IMR-90 (cell line): ENCODE results near the gene MDP1. TPM values are rescaled to one million over a fixed set of nuclear protein-coding genes. Genes with fewer than 3 reads are reported as not detected.

Experiments
- ATAC-seq: fragments of 200-7000 bp; cut with Tn5 transposase; 2 replicates; pipeline ENCODE4 v1.9.1; 2020; ENCODE audit warnings: low read depth, mild to moderate bottlenecking, moderate library complexity
- BruUV-seq: library from RNA; stranded (reverse); fragments of 400-500 nt; replicated peaks from 2 replicates; lab custom pipeline; 2021; lab: Mats Ljungman, UMichigan
- CTCF ChIA-PET: fragments of 300-600 bp; formaldehyde crosslinking; extraction: SDS; loops from one replicate; lab custom pipeline; 2021; ENCODE audit warnings: antibody characterized with exemption; lab: Yijun Ruan, JAX
- POLR2A ChIA-PET: fragments of 300-600 bp; sonication (Branson Sonifier 250); formaldehyde crosslinking; loops from one replicate; lab custom pipeline; 2022; ENCODE audit warnings: antibody characterized with exemption; ENCODE audit not compliant: unreplicated experiment; lab: Charles Lee
- DNase-seq: peaks from one replicate; pipeline ENCODE4 v3.0.0; 2013
- H2AFZ ChIP-seq: replicated peaks from 2 replicates; pipeline ENCODE3; 2013; ENCODE audit warnings: low read length, mild to moderate bottlenecking; ENCODE audit not compliant: poor library complexity
- H2AK5ac ChIP-seq: 2 replicates; pipeline ENCODE4 v1.6.1; 2013; ENCODE audit warnings: low read depth, low read length, inconsistent platforms
- H2AK9ac ChIP-seq: replicated peaks from 2 replicates; pipeline ENCODE3; 2013; ENCODE audit warnings: mild to moderate bottlenecking, low read depth, low read length, moderate library complexity; ENCODE audit not compliant: poor library complexity
- H2BK120ac ChIP-seq: 2 replicates; pipeline ENCODE4 v1.6.1; 2013; ENCODE audit warnings: low read depth, low read length, inconsistent platforms
- H2BK15ac ChIP-seq: 3 replicates; pipeline ENCODE4 v1.6.1; 2013; ENCODE audit warnings: low read depth, low read length, inconsistent platforms
- H2BK20ac ChIP-seq: 2 replicates; pipeline ENCODE4 v1.6.1; 2013; ENCODE audit warnings: low read depth, mild to moderate bottlenecking, inconsistent platforms, low read length, moderate library complexity
- H2BK5ac ChIP-seq: 2 replicates; pipeline ENCODE4 v1.6.1; 2013; ENCODE audit warnings: mild to moderate bottlenecking, low read depth, low read length, inconsistent platforms; ENCODE audit not compliant: poor library complexity, severe bottlenecking
- H3K14ac ChIP-seq: replicated peaks from 2 replicates; pipeline ENCODE4 v1.6.1; 2013; ENCODE audit warnings: low read depth, low read length, inconsistent platforms
- H3K18ac ChIP-seq: 2 replicates; pipeline ENCODE4 v1.6.1; 2013; ENCODE audit warnings: low read depth, low read length, control low read depth
- H3K23ac ChIP-seq: 2 replicates; pipeline ENCODE4 v1.6.1; 2013; ENCODE audit warnings: low read depth, low read length, inconsistent platforms
- H3K27ac ChIP-seq: 2 replicates; pipeline ENCODE4 v1.5.1; 2013; ENCODE audit warnings: mild to moderate bottlenecking, control low read depth, low read length; ENCODE audit not compliant: insufficient read depth
- H3K27me3 ChIP-seq: 2 replicates; pipeline ENCODE4 v1.6.1; 2013; ENCODE audit warnings: low read length; ENCODE audit not compliant: control insufficient read depth, insufficient read depth
- H3K36me3 ChIP-seq: 2 replicates; pipeline ENCODE4 v1.6.1; 2013; ENCODE audit warnings: low read length, mixed read lengths; ENCODE audit not compliant: control insufficient read depth, insufficient read depth
- H3K4ac ChIP-seq: 2 replicates; pipeline ENCODE4 v1.6.1; 2013; ENCODE audit warnings: low read depth, low read length, inconsistent platforms
- H3K4me1 ChIP-seq: 2 replicates; pipeline ENCODE4 v1.6.1; 2013; ENCODE audit warnings: low read length, mixed read lengths; ENCODE audit not compliant: control insufficient read depth, insufficient read depth
- H3K4me2 ChIP-seq: 2 replicates; pipeline ENCODE4 v1.6.1; 2013; ENCODE audit warnings: low read depth, mild to moderate bottlenecking, control low read depth, low read length, moderate library complexity
- H3K4me3 ChIP-seq: 2 replicates; pipeline ENCODE4 v1.5.1; 2013; ENCODE audit warnings: low read depth, mild to moderate bottlenecking, control low read depth, low read length, moderate library complexity; ENCODE audit not compliant: insufficient read depth
- H3K56ac ChIP-seq: 2 replicates; pipeline ENCODE4 v1.6.1; 2013; ENCODE audit warnings: low read length, inconsistent platforms; ENCODE audit not compliant: insufficient read depth; ENCODE audit errors: extremely low read depth
- H3K79me1 ChIP-seq, 2 experiments: 2 replicates each; pipeline ENCODE4 v1.6.1; 2013; ENCODE audit warnings: low read length in 2 of 2, inconsistent platforms in 1 of 2, low read depth in 1 of 2
- H3K9ac ChIP-seq: 2 replicates; pipeline ENCODE4 v1.6.1; 2013; ENCODE audit warnings: low read depth, low read length, control low read depth
- H3K9me1 ChIP-seq: 2 replicates; pipeline ENCODE4 v1.6.1; 2013; ENCODE audit warnings: low read length, inconsistent platforms; ENCODE audit not compliant: insufficient read depth
- H3K9me3 ChIP-seq: 2 replicates; pipeline ENCODE4 v1.6.1; 2013; ENCODE audit warnings: low read length; ENCODE audit not compliant: control insufficient read depth, insufficient read depth
- H4K20me1 ChIP-seq: 2 replicates; pipeline ENCODE4 v1.6.1; 2013; ENCODE audit warnings: low read length, inconsistent platforms; ENCODE audit not compliant: insufficient read depth
- H4K5ac ChIP-seq: 2 replicates; pipeline ENCODE4 v1.6.1; 2013; ENCODE audit warnings: mild to moderate bottlenecking, low read depth, low read length, control low read depth
- H4K8ac ChIP-seq, 2 experiments: 2 replicates each; pipeline ENCODE4 v1.6.1; 2013; ENCODE audit warnings: low read depth in 2 of 2, low read length in 2 of 2, control low read depth in 1 of 2, inconsistent platforms in 1 of 2
- H4K91ac ChIP-seq: 2 replicates; pipeline ENCODE4 v1.6.1; 2013; ENCODE audit warnings: low read depth, low read length, inconsistent platforms; ENCODE audit not compliant: insufficient read depth
- CTCF ChIP-seq: conservative IDR thresholded peaks from 2 replicates; pipeline ENCODE4 v1.5.1; 2012; ENCODE audit warnings: mild to moderate bottlenecking, low read depth, low read length, improper control_type of control experiment
- POLR2A ChIP-seq: IDR thresholded peaks from 2 replicates; pipeline ENCODE4 v1.6.1; 2012; ENCODE audit warnings: mild to moderate bottlenecking, low read depth, low read length
- SMC3 ChIP-seq: fragments of 150-350 bp; IDR thresholded peaks from 2 replicates; pipeline ENCODE4 v1.6.1; 2016; ENCODE audit warnings: low read depth, mild to moderate bottlenecking, antibody characterized with exemption, low read length, moderate library complexity
- WGBS, 2 experiments: methylation state at CpG; one replicate each; pipeline versions ENCODE4 v1.1.5 to v1.1.7; 2013; ENCODE audit warnings: missing lambda C conversion rate in 2 of 2; ENCODE audit not compliant: insufficient read length in 1 of 2; ENCODE audit errors: extremely low coverage in 2 of 2; 5-methylcytosine and 5-hydroxymethylcytosine counted together
- dilution Hi-C: fragments of 300-500 bp; cut with HindIII; formaldehyde crosslinking; loops from one replicate; pipeline ENCODE4 v1.14.3; 2018; ENCODE audit warnings: low sequenced_read_pairs; ENCODE audit not compliant: unreplicated experiment
- in situ Hi-C: fragments of 300-500 bp; cut with MboI; formaldehyde crosslinking; loops from 3 replicates; pipeline ENCODE4 v1.14.3; 2019; ENCODE audit warnings: low sequenced_read_pairs, inconsistent platforms, mixed read lengths
- intact Hi-C: fragments of 100-400 bp; cut with micrococcal nuclease; formaldehyde crosslinking; loops from 2 replicates; pipeline ENCODE4 v1.10.0; 2022
- polyA plus RNA-seq, 3 experiments: library from polyadenylated mRNA; depleted of rRNA; stranded (reverse); fragments of >200 nt; gene quantifications; 2 replicates each; pipeline ENCODE4 v1.2.3, GENCODE V29; 2012; ENCODE audit warnings: low replicate concordance in 1 of 3
- total RNA-seq: library from RNA; depleted of rRNA; stranded (reverse); fragments of >200 nt; gene quantifications from 2 replicates; pipeline ENCODE4 v1.2.3, GENCODE V29; 2012
- TF ChIP-seq, protein P1 (sequence below): fragments of 150-350 bp; IDR thresholded peaks from 2 replicates; pipeline ENCODE4 v1.6.1; 2017; ENCODE audit warnings: mild to moderate bottlenecking, antibody characterized with exemption, low read length, low read depth

Gene MDP1
- total and polyA plus RNA-seq, 2 of the 4 experiments (the other 2 are of a cell fraction), result 15.1 to 17.8 TPM

GRCh38 chr14:24182110-24182882 lies 33.6 kb downstream of the MDP1 start:
- no TSS peak for BruUV-seq
- peaks cover 4 to 26% of the 10 kb centered on the region in 2 experiments; a peak in 3 of 4 replicates for H3K79me1 ChIP-seq
- no peak overlapping the region for H3K4me2 ChIP-seq
- H3K27ac ChIP-seq, result no peak overlapping the region
- no peak overlapping the region for H4K91ac ChIP-seq
- 94% methylated on average over 7 of the region's 14 CpGs; no CpG with 5 or more reads in 1 of the 2 experiments for WGBS, 2 experiments
- no peak overlapping the region for H2BK20ac ChIP-seq
- H4K5ac ChIP-seq, result no peak overlapping the region
- CTCF ChIA-PET, result no interaction called here
- no peak for ATAC-seq
- no peak overlapping the region for H2BK120ac ChIP-seq
- no peaks in the 10 kb centered on the region for H3K9me3 ChIP-seq
- no peak overlapping the region for H2AK9ac ChIP-seq
- peaks cover 7% of the 10 kb centered on the region for H3K9me1 ChIP-seq
- no peak overlapping the region for H3K14ac ChIP-seq
- in situ Hi-C loops (no loop called here), intact Hi-C loops (no loop called here), dilution Hi-C loops (no loop called here)
- no peak overlapping the region for H3K56ac ChIP-seq
- H2AFZ ChIP-seq, result no peak overlapping the region
- no peak overlapping the region for H2BK15ac ChIP-seq
- H2AK5ac ChIP-seq, result no peak overlapping the region
- no peaks in the 10 kb centered on the region for H3K27me3 ChIP-seq
- POLR2A ChIA-PET, result no interaction called here
- H3K4me3 ChIP-seq, result no peak overlapping the region
- H3K36me3 ChIP-seq, result peaks cover 83% of the 10 kb centered on the region
- no peak overlapping the region for H3K4ac ChIP-seq
- no peak overlapping the region for H3K18ac ChIP-seq
- no peak overlapping the region for H3K23ac ChIP-seq
- TF ChIP-seq SMC3 (no peak), POLR2A (no peak), CTCF (no peak)
- TF ChIP-seq, protein P1, sequence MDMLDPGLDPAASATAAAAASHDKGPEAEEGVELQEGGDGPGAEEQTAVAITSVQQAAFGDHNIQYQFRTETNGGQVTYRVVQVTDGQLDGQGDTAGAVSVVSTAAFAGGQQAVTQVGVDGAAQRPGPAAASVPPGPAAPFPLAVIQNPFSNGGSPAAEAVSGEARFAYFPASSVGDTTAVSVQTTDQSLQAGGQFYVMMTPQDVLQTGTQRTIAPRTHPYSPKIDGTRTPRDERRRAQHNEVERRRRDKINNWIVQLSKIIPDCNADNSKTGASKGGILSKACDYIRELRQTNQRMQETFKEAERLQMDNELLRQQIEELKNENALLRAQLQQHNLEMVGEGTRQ, result no peak
- no peaks in the 10 kb centered on the region for H4K20me1 ChIP-seq
- no peak overlapping the region for H2BK5ac ChIP-seq
- no peak overlapping the region for H3K9ac ChIP-seq
- H3K4me1 ChIP-seq, result peaks cover 2% of the 10 kb centered on the region; the same call in 1 of the 2 replicates
- no peak for DNase-seq
- H4K8ac ChIP-seq, result no peak overlapping the region
